Cardiac fibroblast (primary cell): ENCODE data around the gene PTPRE.

Experiments
- DNase-seq, 2 donors: peaks; one replicate each; pipeline versions ENCODE4 v3.0.0 to v3.0.0-alpha.2; 2010; ENCODE audit warnings: low read depth in 2 of 2
- H3K4me3 ChIP-seq, 2 donors: replicated peaks in 1 of 2; 1 replicate in 1 of 2; 2 replicates in 1 of 2; pipeline ENCODE4 v1.5.1; 2011; ENCODE audit warnings: low read depth in 2 of 2, low read length in 2 of 2, mild to moderate bottlenecking in 2 of 2, moderate library complexity in 1 of 2
- TF ChIP-seq, protein P1 (sequence below): IDR thresholded peaks from one replicate; pipeline ENCODE4 v1.5.1; 2011; ENCODE audit warnings: low read depth, mild to moderate bottlenecking, low read length, inconsistent platforms

PTPRE gene

DNA sequence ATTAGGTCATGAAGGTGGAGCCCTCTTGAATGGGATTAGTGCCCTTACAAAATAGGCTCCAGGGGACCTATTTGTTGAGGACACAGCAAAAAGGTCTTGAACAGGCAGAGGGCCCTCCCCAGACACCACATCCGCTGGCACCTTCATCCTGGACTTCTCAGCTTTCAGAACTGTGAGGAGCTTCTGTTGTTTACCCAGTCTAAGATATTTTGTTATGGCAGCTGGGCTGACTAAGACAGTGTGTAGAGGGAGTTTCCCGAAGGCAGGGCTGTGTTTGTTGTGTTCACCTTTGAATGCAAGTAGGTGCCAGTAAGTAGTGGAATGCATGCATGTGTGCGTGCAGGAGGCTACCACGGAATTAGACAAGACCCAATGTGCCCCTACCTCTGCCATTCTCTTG is 106.7 kb downstream of the PTPRE start:
- TF ChIP-seq, protein P1, sequence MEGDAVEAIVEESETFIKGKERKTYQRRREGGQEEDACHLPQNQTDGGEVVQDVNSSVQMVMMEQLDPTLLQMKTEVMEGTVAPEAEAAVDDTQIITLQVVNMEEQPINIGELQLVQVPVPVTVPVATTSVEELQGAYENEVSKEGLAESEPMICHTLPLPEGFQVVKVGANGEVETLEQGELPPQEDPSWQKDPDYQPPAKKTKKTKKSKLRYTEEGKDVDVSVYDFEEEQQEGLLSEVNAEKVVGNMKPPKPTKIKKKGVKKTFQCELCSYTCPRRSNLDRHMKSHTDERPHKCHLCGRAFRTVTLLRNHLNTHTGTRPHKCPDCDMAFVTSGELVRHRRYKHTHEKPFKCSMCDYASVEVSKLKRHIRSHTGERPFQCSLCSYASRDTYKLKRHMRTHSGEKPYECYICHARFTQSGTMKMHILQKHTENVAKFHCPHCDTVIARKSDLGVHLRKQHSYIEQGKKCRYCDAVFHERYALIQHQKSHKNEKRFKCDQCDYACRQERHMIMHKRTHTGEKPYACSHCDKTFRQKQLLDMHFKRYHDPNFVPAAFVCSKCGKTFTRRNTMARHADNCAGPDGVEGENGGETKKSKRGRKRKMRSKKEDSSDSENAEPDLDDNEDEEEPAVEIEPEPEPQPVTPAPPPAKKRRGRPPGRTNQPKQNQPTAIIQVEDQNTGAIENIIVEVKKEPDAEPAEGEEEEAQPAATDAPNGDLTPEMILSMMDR, result no peak
- no peak overlapping the region for H3K4me3 ChIP-seq
- DNase-seq, result no peak

DNA sequence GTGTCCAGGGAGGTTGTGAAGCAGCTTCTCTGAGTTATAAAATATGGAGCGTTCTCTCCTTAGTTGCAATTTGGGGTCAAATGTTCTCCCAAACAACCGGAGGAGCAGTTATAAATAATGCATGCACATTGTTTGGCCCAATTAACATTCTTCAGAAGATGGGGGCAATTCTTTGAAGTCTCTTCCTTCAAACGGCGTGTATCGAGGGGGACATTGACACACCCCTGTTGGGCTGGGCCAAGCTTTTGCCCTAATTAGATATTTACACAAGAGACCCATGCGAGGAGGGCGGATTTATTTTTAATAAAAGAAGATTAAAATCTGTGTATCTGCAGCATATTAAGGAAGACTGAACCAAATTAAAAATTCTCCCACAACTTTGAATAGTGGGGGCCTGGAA is 107.3 kb downstream of the PTPRE start:
- no peak for DNase-seq
- no peak overlapping the region for H3K4me3 ChIP-seq
- TF ChIP-seq, protein P1, result no peak

DNA sequence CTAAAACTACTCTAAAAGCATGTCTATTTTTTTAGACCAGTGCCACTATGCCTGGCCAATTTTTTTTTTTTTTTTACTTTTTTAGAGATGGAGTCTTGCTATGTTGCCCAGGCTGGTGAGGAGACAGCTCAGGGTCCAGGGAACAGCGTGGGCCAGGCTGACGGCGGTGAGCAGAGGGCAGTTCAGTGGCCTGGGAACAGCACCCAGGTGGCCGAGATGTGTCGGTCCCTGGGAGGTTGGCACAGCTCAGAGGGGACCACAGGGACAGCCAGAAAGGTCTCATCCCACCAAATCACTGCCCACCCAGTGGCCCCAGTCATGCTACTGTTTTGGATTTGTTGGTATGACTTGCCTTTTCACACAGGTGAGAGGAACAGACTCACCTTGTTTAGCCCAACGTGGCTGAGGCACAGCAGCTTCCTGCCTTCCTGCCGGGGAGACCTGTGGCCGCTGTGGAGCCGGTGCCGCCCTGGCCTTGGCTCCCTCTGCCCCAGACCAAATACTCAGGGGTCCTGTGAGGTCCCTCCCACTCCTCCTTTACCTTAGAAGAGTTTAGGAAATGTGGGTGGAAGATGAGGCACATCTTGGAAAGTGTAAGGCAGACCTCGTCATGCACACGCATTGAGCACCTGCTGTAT is 109.6 kb downstream of the PTPRE start:
- H3K4me3 ChIP-seq, result no peak overlapping the region
- TF ChIP-seq, protein P1, result no peak
- no peak for DNase-seq

DNA sequence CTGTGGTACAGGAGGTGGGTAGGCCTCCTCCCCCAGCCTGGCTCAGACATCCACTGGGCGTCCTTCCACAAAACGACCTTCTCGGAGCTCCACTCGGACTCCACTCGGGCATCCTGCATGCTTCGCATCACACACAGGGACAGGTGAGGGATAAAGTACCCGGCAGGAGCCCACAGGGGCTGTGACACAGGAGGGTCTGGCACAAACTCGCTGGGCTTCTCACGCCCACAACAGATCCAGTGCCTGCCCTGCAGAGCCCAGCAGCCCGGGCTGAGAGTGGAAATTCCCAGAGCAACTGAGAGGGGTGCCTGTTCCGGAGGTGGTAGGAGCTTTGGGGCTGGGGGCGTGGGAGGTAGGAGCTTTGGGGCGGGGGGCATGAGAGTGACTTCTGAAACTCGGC is 110.9 kb downstream of the PTPRE start:
- TF ChIP-seq, protein P1, result no peak
- no peak overlapping the region for H3K4me3 ChIP-seq

GRCh38 chr10:128018236-128018635 is 111.3 kb downstream of the PTPRE start:
- no peak overlapping the region for H3K4me3 ChIP-seq
- TF ChIP-seq, protein P1, result no peak
- peak; percentile 45 to 46 for DNase-seq

More for the DNA sequence above, 110.9 kb downstream of the PTPRE start:
- DNase-seq, result no peak

DNA sequence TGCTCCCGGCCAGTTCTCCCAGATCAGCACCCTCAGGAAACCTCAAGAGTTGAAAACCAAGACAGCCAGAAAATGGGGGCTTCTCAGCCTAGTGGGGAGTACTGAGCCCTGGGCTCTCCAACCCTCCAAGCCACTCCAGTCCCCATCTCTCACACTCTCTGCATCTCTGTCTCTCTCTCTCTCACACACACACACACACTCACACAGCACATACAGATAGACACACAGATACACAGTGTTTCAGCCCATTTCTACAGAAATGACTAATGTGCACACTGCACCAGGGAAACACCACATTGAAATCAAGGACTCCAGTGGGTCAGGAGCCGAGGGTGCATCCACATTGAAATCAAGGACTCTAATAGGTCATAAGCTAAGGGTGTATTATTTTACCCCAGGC is 111.8 kb downstream of the PTPRE start:
- no peak for DNase-seq
- TF ChIP-seq, protein P1, result no peak
- no peak overlapping the region for H3K4me3 ChIP-seq
